CD4-positive, alpha-beta T cell treated with Interleukin-17A for 1 hour (primary cell): ENCODE measurements around the gene COPS4.
A peak's percentile ranks its signal among the peaks of the same experiment; 100 is the strongest.
"Not testable (repeated sequence)": the region's sequence is repeated elsewhere in the genome, so short reads cannot be mapped to it uniquely, and the experiment has no call there.

Experiments
- DNase-seq: peaks from one replicate; pipeline ENCODE4 v3.0.0-alpha.2; 2020

Gene COPS4

GRCh38 chr4:83089410-83090157 is 54.6 kb downstream of the COPS4 start:
- no peak for DNase-seq

GRCh38 chr4:83093060-83093640 is 58.2 kb downstream of the COPS4 start:
- no peak for DNase-seq

- DNase-seq: no peak
These were observed 61.4 kb downstream of the COPS4 start for GRCh38 chr4:83096397-83096796.

GRCh38 chr4:83104991-83105390 is 70.0 kb downstream of the COPS4 start:
- no peak for DNase-seq

- no peak for DNase-seq
These were observed 72.6 kb downstream of the COPS4 start for GRCh38 chr4:83107631-83108030.

- peak; percentile 20 for DNase-seq
These were observed 73.3 kb downstream of the COPS4 start for GRCh38 chr4:83108101-83108861.

- DNase-seq: peak; percentile 43
These were observed 74.7 kb downstream of the COPS4 start for GRCh38 chr4:83109480-83110222.

- peak; percentile 87 for DNase-seq
These were observed 75.4 kb downstream of the COPS4 start for GRCh38 chr4:83110223-83110945.

GRCh38 chr4:83110970-83111750 is 76.2 kb downstream of the COPS4 start:
- no peak for DNase-seq

GRCh38 chr4:83111751-83112141 is 76.8 kb downstream of the COPS4 start:
- DNase-seq: not testable (repeated sequence)

GRCh38 chr4:83112231-83112630 is 77.2 kb downstream of the COPS4 start:
- peak; percentile 44 for DNase-seq

- DNase-seq: peak; percentile 34
These were observed 77.9 kb downstream of the COPS4 start for GRCh38 chr4:83112678-83113428.

- DNase-seq: peak; percentile 32
These were observed 78.4 kb downstream of the COPS4 start for GRCh38 chr4:83113429-83113786.

- DNase-seq: peak; percentile 82
These were observed 79.6 kb downstream of the COPS4 start, which contains the start of gene PLAC8 for GRCh38 chr4:83114576-83114975. TSS of gene PLAC8 (minus strand) at chr4:83114729. CDS start at chr4:83107921, 6,808 bp downstream.

GRCh38 chr4:83115000-83115399 is 80.0 kb downstream of the COPS4 start:
- DNase-seq: no peak

- no peak for DNase-seq
These were observed 80.8 kb downstream of the COPS4 start for GRCh38 chr4:83115656-83116285.

- DNase-seq: no peak
These were observed 83.9 kb downstream of the COPS4 start for GRCh38 chr4:83118869-83119268.

GRCh38 chr4:83121246-83121645 is 86.3 kb downstream of the COPS4 start:
- DNase-seq: no peak

GRCh38 chr4:83124111-83124780 is 89.3 kb downstream of the COPS4 start:
- DNase-seq: no peak
